CD4-positive, alpha-beta memory T cell (primary cell): ENCODE data around the gene ARHGAP24. TPM values are rescaled to one million over a fixed set of nuclear protein-coding genes. Genes with fewer than 3 reads are reported as not detected.

Experiments used
- CTCF ChIA-PET: fragments of 350-600 bp; sonication (Branson Sonifier 250); formaldehyde crosslinking; loops from one replicate; lab custom pipeline; 2021; ENCODE audit warnings: inconsistent platforms; ENCODE audit not compliant: partially characterized antibody; lab: Charles Lee
- POLR2A ChIA-PET: fragments of 350-600 bp; sonication (Branson Sonifier 250); formaldehyde crosslinking; loops from one replicate; lab custom pipeline; 2021; ENCODE audit not compliant: partially characterized antibody; lab: Charles Lee
- DNase-seq, 5 donors: peaks; one replicate each; pipeline versions ENCODE4 v3.0.0 to v3.0.0-alpha.2; 2020 to 2022; ENCODE audit warnings: mixed read lengths in 1 of 5
- H3K27ac ChIP-seq: one replicate; pipeline ENCODE4 v1.7.0; 2013; ENCODE audit warnings: low read depth, low read length
- H3K27me3 ChIP-seq: 2 replicates; pipeline ENCODE4 v1.7.0; 2013; ENCODE audit warnings: mild to moderate bottlenecking, low read length, moderate library complexity; ENCODE audit not compliant: insufficient read depth
- H3K36me3 ChIP-seq: 2 replicates; pipeline ENCODE4 v1.7.0; 2013; ENCODE audit warnings: mild to moderate bottlenecking, low read length, moderate library complexity; ENCODE audit not compliant: insufficient read depth
- H3K4me1 ChIP-seq: 2 replicates; pipeline ENCODE4 v1.7.0; 2013; ENCODE audit warnings: mild to moderate bottlenecking, low read length, moderate library complexity; ENCODE audit not compliant: insufficient read depth
- H3K4me3 ChIP-seq, 2 donors: one replicate each; pipeline ENCODE4 v1.7.0; 2013; ENCODE audit warnings: low read length in 2 of 2, mild to moderate bottlenecking in 1 of 2
- H3K9me3 ChIP-seq, 2 donors: one replicate each; pipeline ENCODE4 v1.7.0; 2013; ENCODE audit warnings: low read length in 2 of 2, control low read depth in 1 of 2; ENCODE audit not compliant: control insufficient read depth in 1 of 2
- H3K27ac Mint-ChIP-seq, 7 donors: one replicate each; pipeline ENCODE4 v1.8.0; 2020 to 2021; ENCODE audit warnings: mixed read lengths in 7 of 7, mild to moderate bottlenecking in 6 of 7, inconsistent platforms in 3 of 7, moderate library complexity in 3 of 7
- H3K27me3 Mint-ChIP-seq, 2 donors: one replicate each; pipeline ENCODE4 v1.8.0; 2020 to 2021; ENCODE audit warnings: mixed read lengths in 2 of 2
- H3K36me3 Mint-ChIP-seq, 2 donors: one replicate each; pipeline ENCODE4 v1.8.0; 2020 to 2021; ENCODE audit warnings: mixed read lengths in 2 of 2, inconsistent platforms in 1 of 2, mild to moderate bottlenecking in 1 of 2
- H3K4me1 Mint-ChIP-seq, 4 donors: one replicate each; pipeline ENCODE4 v1.8.0; 2020 to 2021; ENCODE audit warnings: mixed read lengths in 4 of 4, mild to moderate bottlenecking in 1 of 4
- H3K4me3 Mint-ChIP-seq, 8 donors: one replicate each; pipeline ENCODE4 v1.8.0; 2020 to 2021; ENCODE audit warnings: mixed read lengths in 8 of 8, mild to moderate bottlenecking in 7 of 8, moderate library complexity in 6 of 8, inconsistent platforms in 3 of 8
- H3K9me3 Mint-ChIP-seq, 8 donors: one replicate each; pipeline ENCODE4 v1.8.0; 2020 to 2021; ENCODE audit warnings: mixed read lengths in 8 of 8, mild to moderate bottlenecking in 5 of 8, inconsistent platforms in 3 of 8, moderate library complexity in 1 of 8
- intact Hi-C: fragments of 100-400 bp; cut with micrococcal nuclease; formaldehyde crosslinking; loops from one replicate; pipeline ENCODE4 v1.15.1; 2023
- polyA plus RNA-seq, 2 donors: library from polyadenylated mRNA; unstranded; fragments of 300-500 nt; fragmentation: Illumina TruSeq; gene quantifications; one replicate each; pipeline ENCODE4 v1.2.3, GENCODE V29; 2021
- total RNA-seq, 2 experiments: library from RNA; stranded (reverse); gene quantifications; one replicate each; pipeline ENCODE4 v1.2.3, GENCODE V29; 2021

Gene ARHGAP24
- total and polyA plus RNA-seq, 4 experiments from 2014 or later = 0.30 TPM; not detected in 3

GRCh38 chr4:85486425-85487086 lies 11.6 kb downstream of the ARHGAP24 start:
- no peak overlapping the region for H3K4me3 Mint-ChIP-seq
- no peaks in the 10 kb centered on the region for H3K4me1 ChIP-seq
- no peaks in the 10 kb centered on the region for H3K9me3 ChIP-seq
- ChIA-PET POLR2A (no interaction called here), CTCF (no interaction called here)
- H3K36me3 ChIP-seq = no peaks in the 10 kb centered on the region
- intact Hi-C loops = no loop called here
- H3K4me3 ChIP-seq = no peak overlapping the region
- no peak for DNase-seq
- H3K4me1 Mint-ChIP-seq = no peaks in the 10 kb centered on the region
- H3K27ac Mint-ChIP-seq = no peak overlapping the region
- H3K27ac ChIP-seq = no peak overlapping the region
- H3K9me3 Mint-ChIP-seq = peaks cover 0 to 2% (median 0%) of the 10 kb centered on the region in 8 donors
- H3K36me3 Mint-ChIP-seq = no peaks in the 10 kb centered on the region
- peaks cover 0 to 2% of the 10 kb centered on the region in 2 donors for H3K27me3 Mint-ChIP-seq
- H3K27me3 ChIP-seq = no peaks in the 10 kb centered on the region

GRCh38 chr4:85488416-85488815 lies 13.5 kb downstream of the ARHGAP24 start:
- H3K27me3 Mint-ChIP-seq = peaks cover 0 to 2% of the 10 kb centered on the region in 2 donors
- ChIA-PET POLR2A (no interaction called here), CTCF (no interaction called here)
- no peaks in the 10 kb centered on the region for H3K4me1 Mint-ChIP-seq
- H3K27ac Mint-ChIP-seq = no peak overlapping the region
- DNase-seq = no peak
- Histone ChIP-seq H3K4me1 (no peaks in the 10 kb centered on the region), H3K36me3 (no peaks in the 10 kb centered on the region), H3K27me3 (no peaks in the 10 kb centered on the region), H3K27ac (no peak overlapping the region), H3K9me3 (no peaks in the 10 kb centered on the region), H3K4me3 (no peak overlapping the region)
- intact Hi-C loops = no loop called here
- H3K36me3 Mint-ChIP-seq = no peaks in the 10 kb centered on the region
- no peak overlapping the region for H3K4me3 Mint-ChIP-seq
- H3K9me3 Mint-ChIP-seq = peaks cover 0 to 2% (median 0%) of the 10 kb centered on the region in 8 donors

DNA sequence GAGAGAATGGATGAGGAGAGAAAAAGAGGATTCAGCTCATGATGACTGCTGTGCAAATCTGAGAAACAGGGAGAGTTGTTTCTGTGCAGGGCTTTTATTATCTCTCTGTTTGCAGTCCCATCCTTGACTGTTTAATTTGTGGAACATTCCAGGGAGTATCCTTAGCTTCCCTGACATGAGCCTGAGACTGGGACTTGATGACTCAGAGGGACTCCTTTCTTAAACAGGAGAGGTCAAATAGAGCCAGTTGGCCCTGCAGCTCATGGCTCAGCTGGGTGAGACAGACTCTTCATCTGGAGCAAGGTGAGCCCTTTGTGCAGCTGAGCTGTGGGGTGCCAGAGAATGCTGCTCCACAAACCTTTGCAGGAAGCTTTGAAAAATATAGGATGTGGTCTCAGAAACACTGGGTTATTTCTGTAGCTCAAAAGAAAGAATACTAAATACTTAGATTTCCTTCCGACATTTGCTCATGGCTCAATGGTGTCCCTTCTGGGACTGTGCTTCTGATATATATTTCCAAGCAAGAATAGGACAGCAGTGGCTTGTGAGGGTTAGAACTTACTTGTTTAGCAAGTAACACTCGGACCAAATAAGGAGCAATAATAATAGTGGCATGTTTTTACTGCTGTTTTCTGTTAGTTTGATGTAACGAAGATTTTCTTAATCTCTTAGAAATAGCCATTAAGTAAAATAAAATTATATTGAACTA lies 14.5 kb downstream of the ARHGAP24 start:
- H3K4me1 ChIP-seq = no peaks in the 10 kb centered on the region
- no peak overlapping the region for H3K4me3 Mint-ChIP-seq
- ChIA-PET CTCF (interaction anchor here (0.6 kb wide), 1 partner anchor 28 kb away, joined by 3 read pairs; no protein-coding TSS in a partner anchor), POLR2A (no interaction called here)
- no peak overlapping the region for H3K4me3 ChIP-seq
- no peaks in the 10 kb centered on the region for H3K36me3 Mint-ChIP-seq
- H3K27ac ChIP-seq = no peak overlapping the region
- no peak overlapping the region for H3K27ac Mint-ChIP-seq
- H3K4me1 Mint-ChIP-seq = no peaks in the 10 kb centered on the region
- no peaks in the 10 kb centered on the region for H3K27me3 ChIP-seq
- peaks cover 0 to 2% of the 10 kb centered on the region in 2 donors for H3K27me3 Mint-ChIP-seq
- intact Hi-C loops = no loop called here
- H3K36me3 ChIP-seq = no peaks in the 10 kb centered on the region
- H3K9me3 ChIP-seq = no peaks in the 10 kb centered on the region
- DNase-seq = no peak
- peaks cover 0 to 2% (median 0%) of the 10 kb centered on the region in 8 donors for H3K9me3 Mint-ChIP-seq

DNA sequence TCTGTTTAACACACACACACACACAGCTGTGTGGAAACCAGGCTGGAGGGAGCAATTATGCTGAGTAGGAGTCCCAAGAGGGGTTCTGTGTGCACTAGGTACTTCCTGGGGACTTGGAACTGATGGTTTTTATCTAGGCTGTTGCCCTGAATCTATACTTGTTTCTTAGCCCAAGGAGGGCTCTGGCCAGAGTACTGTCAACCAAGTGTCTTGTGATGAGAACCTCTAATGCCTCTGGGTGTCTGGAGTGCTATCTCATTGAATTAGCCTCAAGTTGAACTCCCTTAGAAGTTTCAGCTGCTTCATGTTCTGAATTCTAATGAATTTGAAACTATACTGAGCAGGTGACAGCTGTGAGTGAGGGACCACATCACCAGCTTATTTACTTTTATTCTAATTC lies 16.6 kb downstream of the ARHGAP24 start:
- no peaks in the 10 kb centered on the region for H3K36me3 Mint-ChIP-seq
- Histone ChIP-seq H3K27me3 (no peaks in the 10 kb centered on the region), H3K4me1 (no peaks in the 10 kb centered on the region), H3K4me3 (no peak overlapping the region), H3K27ac (no peak overlapping the region), H3K36me3 (no peaks in the 10 kb centered on the region), H3K9me3 (no peaks in the 10 kb centered on the region)
- H3K27me3 Mint-ChIP-seq = no peaks in the 10 kb centered on the region
- CTCF ChIA-PET = no interaction called here
- peaks cover 0 to 4% (median 0%) of the 10 kb centered on the region in 8 donors for H3K9me3 Mint-ChIP-seq
- no peak overlapping the region for H3K4me3 Mint-ChIP-seq
- H3K27ac Mint-ChIP-seq = no peak overlapping the region
- no peaks in the 10 kb centered on the region for H3K4me1 Mint-ChIP-seq
- intact Hi-C loops = no loop called here
- DNase-seq = no peak
- POLR2A ChIA-PET = no interaction called here

- no peaks in the 10 kb centered on the region for H3K27me3 Mint-ChIP-seq
- CTCF ChIA-PET = no interaction called here
Observed at GRCh38 chr4:85492336-85492735, 17.4 kb downstream of the ARHGAP24 start.

GRCh38 chr4:85495621-85496020 lies 20.7 kb downstream of the ARHGAP24 start:
- H3K4me3 Mint-ChIP-seq = no peak overlapping the region

More at GRCh38 chr4:85492336-85492735, 17.4 kb downstream of the ARHGAP24 start:
- intact Hi-C loops = no loop called here
- Mint-ChIP-seq H3K27ac (no peak overlapping the region), H3K36me3 (no peaks in the 10 kb centered on the region), H3K4me3 (no peak overlapping the region), H3K9me3 (peaks cover 0 to 5% (median 0%) of the 10 kb centered on the region in 8 donors), H3K4me1 (no peaks in the 10 kb centered on the region)
- no peaks in the 10 kb centered on the region for H3K27me3 ChIP-seq
- no peak for DNase-seq
- no peaks in the 10 kb centered on the region for H3K9me3 ChIP-seq
- no peak overlapping the region for H3K4me3 ChIP-seq
- no peaks in the 10 kb centered on the region for H3K36me3 ChIP-seq
- H3K4me1 ChIP-seq = no peaks in the 10 kb centered on the region
- POLR2A ChIA-PET = no interaction called here
- H3K27ac ChIP-seq = no peak overlapping the region

DNA sequence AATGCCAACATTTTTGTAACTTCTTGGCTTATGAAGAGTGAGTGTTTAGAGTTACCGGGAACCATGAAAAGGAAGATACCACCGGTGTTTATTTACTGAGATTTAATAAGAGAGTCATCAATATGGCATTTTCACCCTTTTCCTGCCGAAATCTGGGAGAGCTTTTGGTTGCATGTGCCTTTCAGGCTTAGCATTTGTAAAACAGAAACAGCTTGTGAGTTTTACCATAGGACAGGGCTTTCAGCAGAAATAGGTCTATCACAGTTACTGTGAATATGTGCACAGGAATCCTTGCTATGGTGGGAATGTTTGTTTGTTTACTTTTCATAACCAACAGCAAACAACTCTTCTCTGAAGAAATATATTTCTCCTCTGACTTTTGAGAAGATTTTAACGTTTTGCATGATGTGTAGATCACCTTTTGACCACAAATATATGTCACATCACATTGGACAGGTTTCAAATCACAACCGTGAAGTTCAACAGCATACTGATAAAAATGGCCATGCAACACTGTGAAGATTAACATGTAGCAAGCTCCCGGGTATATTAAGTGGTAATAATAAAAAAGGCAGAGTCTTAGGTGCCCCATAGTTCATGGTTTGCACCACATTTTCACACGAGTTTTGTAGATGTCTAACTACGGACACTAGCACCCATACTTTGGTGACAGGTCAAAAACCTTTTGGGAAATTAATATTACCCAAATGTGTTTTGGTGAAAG lies 21.3 kb downstream of the ARHGAP24 start:
- ChIA-PET POLR2A (no interaction called here), CTCF (no interaction called here)
- H3K4me3 Mint-ChIP-seq = no peak overlapping the region
- H3K4me3 ChIP-seq = no peak overlapping the region
- H3K4me1 ChIP-seq = no peaks in the 10 kb centered on the region
- H3K36me3 Mint-ChIP-seq = no peaks in the 10 kb centered on the region
- H3K27ac ChIP-seq = no peak overlapping the region
- H3K27me3 ChIP-seq = no peaks in the 10 kb centered on the region
- H3K9me3 Mint-ChIP-seq = peaks cover 0 to 5% (median 0%) of the 10 kb centered on the region in 8 donors
- no peak for DNase-seq
- intact Hi-C loops = no loop called here
- no peak overlapping the region for H3K27ac Mint-ChIP-seq
- H3K36me3 ChIP-seq = no peaks in the 10 kb centered on the region
- H3K4me1 Mint-ChIP-seq = no peaks in the 10 kb centered on the region
- no peaks in the 10 kb centered on the region for H3K9me3 ChIP-seq
- no peaks in the 10 kb centered on the region for H3K27me3 Mint-ChIP-seq

More at GRCh38 chr4:85495621-85496020, 20.7 kb downstream of the ARHGAP24 start:
- ChIA-PET POLR2A (no interaction called here), CTCF (no interaction called here)
- no peak for DNase-seq
- no peak overlapping the region for H3K27ac Mint-ChIP-seq
- Histone ChIP-seq H3K4me1 (no peaks in the 10 kb centered on the region), H3K4me3 (no peak overlapping the region), H3K27me3 (no peaks in the 10 kb centered on the region), H3K27ac (no peak overlapping the region), H3K9me3 (no peaks in the 10 kb centered on the region), H3K36me3 (no peaks in the 10 kb centered on the region)
- H3K27me3 Mint-ChIP-seq = no peaks in the 10 kb centered on the region
- H3K4me1 Mint-ChIP-seq = no peaks in the 10 kb centered on the region
- no peaks in the 10 kb centered on the region for H3K36me3 Mint-ChIP-seq
- H3K9me3 Mint-ChIP-seq = peaks cover 0 to 5% (median 0%) of the 10 kb centered on the region in 8 donors
- intact Hi-C loops = no loop called here
